GM20431 (cell line): ENCODE measurements around the gene GRIN2C.
"Not testable (repeated sequence)": the region's sequence is repeated elsewhere in the genome, so short reads cannot be mapped to it uniquely, and the experiment has no call there.

ENCODE experiments used
- in situ Hi-C: fragments of 300-500 bp; cut with MseI, MboI; formaldehyde crosslinking; loops from one replicate; pipeline ENCODE4 v1.15.0; 2020; ENCODE audit warnings: low sequenced_read_pairs; ENCODE audit not compliant: unreplicated experiment

GRIN2C gene

GRCh38 chr17:74882517-74883240 is 23.0 kb upstream of the GRIN2C start:
- in situ Hi-C loops = no loop called here

- in situ Hi-C loops = no loop called here
These were observed 21.4 kb upstream of the GRIN2C start for GRCh38 chr17:74881073-74881472.

GRCh38 chr17:74879308-74879707 is 19.6 kb upstream of the GRIN2C start:
- in situ Hi-C loops = no loop called here

- in situ Hi-C loops = no loop called here
These were observed 19.0 kb upstream of the GRIN2C start for GRCh38 chr17:74878658-74879057.

- in situ Hi-C loops = no loop called here
These were observed 18.2 kb upstream of the GRIN2C start for GRCh38 chr17:74877592-74878548.

GRCh38 chr17:74875977-74876593 is 16.4 kb upstream of the GRIN2C start:
- in situ Hi-C loops = no loop called here

- in situ Hi-C loops = no loop called here
These were observed 15.7 kb upstream of the GRIN2C start for GRCh38 chr17:74875155-74875976.

GRCh38 chr17:74874615-74875037 is 14.9 kb upstream of the GRIN2C start:
- in situ Hi-C loops = no loop called here

GRCh38 chr17:74873874-74874614 is 14.4 kb upstream of the GRIN2C start:
- in situ Hi-C loops = no loop called here

- in situ Hi-C loops = no loop called here
These were observed 13.6 kb upstream of the GRIN2C start for GRCh38 chr17:74873037-74873873.

GRCh38 chr17:74872313-74873036 is 12.8 kb upstream of the GRIN2C start, which contains the start of gene FDXR:
TSS of gene FDXR (minus strand) at chr17:74872994. CDS start at chr17:74872944, 50 bp downstream.
- in situ Hi-C loops = no loop called here

GRCh38 chr17:74871356-74872076 is 11.8 kb upstream of the GRIN2C start:
- in situ Hi-C loops = no loop called here

GRCh38 chr17:74870512-74870911 is 10.8 kb upstream of the GRIN2C start:
- in situ Hi-C loops = no loop called here

GRCh38 chr17:74870028-74870427 is 10.3 kb upstream of the GRIN2C start:
- in situ Hi-C loops = not testable (repeated sequence)

- in situ Hi-C loops = loop anchor here (10.0 kb wide), 1 partner anchor 74 kb away; no protein-coding TSS in a partner anchor
These were observed 9.2 kb upstream of the GRIN2C start for GRCh38 chr17:74868908-74869255.

- in situ Hi-C loops = loop anchor here (10.0 kb wide), 1 partner anchor 74 kb away; no protein-coding TSS in a partner anchor
These were observed 8.7 kb upstream of the GRIN2C start for GRCh38 chr17:74868251-74868907.
